C4-2B (cell line): ENCODE measurements around the gene RNF38.

Source experiments
- H3K27ac ChIP-seq: fragments of 450-650 bp; 2 replicates; pipeline ENCODE4 v1.5.1; 2017
- ZFX ChIP-seq: fragments of 450-650 bp; IDR thresholded peaks from 2 replicates; pipeline ENCODE4 v1.6.1; 2017
- TF ChIP-seq, protein P1 (sequence below): fragments of 450-650 bp; conservative IDR thresholded peaks from 2 replicates; pipeline ENCODE4 v1.5.1; 2017; ENCODE audit warnings: mild to moderate bottlenecking

Gene RNF38

DNA sequence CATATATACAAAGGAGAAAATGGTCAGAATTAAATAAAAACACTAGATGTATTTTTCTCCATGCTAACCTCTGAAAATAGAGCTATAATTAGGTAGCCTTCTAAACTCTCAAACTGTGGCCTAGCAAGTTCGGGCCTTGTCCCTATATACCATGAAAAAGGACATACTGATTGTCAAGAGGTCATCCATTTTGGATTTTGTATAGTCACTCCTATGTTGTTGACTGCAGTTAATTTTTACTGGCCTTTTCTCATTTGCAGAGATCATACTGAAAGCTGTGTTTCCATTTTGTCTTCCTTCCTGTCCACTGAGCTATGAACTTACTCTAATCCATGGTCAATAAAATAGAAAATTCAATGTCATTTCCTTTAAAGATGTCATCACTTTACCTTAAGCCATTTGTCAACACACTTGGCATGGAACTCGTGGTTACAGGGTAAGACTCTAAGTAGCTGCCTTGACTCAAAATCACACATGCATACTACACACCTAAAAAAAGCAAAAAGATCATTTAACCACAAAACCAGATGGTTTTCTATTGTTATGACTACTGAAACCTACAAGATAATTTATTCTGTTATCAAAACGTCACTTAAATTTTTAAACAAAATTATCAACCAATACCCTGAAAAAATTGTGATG is 58.0 kb downstream of the RNF38 start:
- H3K27ac ChIP-seq = no peak overlapping the region
- TF ChIP-seq, protein P1, sequence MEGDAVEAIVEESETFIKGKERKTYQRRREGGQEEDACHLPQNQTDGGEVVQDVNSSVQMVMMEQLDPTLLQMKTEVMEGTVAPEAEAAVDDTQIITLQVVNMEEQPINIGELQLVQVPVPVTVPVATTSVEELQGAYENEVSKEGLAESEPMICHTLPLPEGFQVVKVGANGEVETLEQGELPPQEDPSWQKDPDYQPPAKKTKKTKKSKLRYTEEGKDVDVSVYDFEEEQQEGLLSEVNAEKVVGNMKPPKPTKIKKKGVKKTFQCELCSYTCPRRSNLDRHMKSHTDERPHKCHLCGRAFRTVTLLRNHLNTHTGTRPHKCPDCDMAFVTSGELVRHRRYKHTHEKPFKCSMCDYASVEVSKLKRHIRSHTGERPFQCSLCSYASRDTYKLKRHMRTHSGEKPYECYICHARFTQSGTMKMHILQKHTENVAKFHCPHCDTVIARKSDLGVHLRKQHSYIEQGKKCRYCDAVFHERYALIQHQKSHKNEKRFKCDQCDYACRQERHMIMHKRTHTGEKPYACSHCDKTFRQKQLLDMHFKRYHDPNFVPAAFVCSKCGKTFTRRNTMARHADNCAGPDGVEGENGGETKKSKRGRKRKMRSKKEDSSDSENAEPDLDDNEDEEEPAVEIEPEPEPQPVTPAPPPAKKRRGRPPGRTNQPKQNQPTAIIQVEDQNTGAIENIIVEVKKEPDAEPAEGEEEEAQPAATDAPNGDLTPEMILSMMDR = no peak
- TF ChIP-seq ZFX = no peak

DNA sequence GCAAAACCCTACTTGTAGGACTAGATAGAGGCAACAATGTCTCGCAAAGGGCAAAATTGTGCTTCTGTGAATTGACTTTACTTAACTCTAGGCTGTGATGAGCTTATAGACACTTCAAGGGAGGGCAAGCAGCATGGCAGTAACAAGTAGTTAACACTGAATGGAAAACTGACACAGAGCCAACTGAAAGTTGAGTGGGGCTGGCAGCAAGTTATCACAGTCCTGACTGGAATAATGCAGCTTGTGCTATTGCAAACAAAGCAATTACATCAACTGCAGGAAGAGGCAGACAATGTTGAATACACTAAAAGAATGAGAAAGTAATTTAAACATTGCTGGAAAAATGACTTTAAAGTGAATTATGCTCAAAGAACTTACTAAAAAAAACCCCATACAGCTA is 62.2 kb downstream of the RNF38 start:
- H3K27ac ChIP-seq = no peak overlapping the region
- TF ChIP-seq, protein P1 = no peak
- TF ChIP-seq ZFX = no peak

DNA sequence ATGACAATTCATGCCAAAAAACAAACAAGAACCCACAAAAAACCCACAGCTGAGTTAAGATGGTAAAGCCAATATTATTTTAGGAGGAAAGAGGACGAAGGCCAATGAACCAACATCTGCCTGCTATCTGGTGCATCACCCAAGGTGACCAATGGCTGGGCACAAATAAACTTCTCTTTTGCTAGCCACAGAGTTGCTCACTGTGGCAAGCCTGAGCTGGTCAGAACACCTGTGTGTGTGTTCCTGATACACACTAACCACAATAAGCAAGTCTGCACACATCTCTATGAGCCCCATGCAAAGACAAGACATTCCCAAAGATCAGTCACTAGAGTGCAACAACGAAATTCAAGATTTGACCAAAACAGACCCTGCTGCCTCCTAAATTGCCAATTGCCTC is 63.1 kb downstream of the RNF38 start:
- TF ChIP-seq, protein P1 = no peak
- no peak for TF ChIP-seq ZFX
- no peak overlapping the region for H3K27ac ChIP-seq

DNA sequence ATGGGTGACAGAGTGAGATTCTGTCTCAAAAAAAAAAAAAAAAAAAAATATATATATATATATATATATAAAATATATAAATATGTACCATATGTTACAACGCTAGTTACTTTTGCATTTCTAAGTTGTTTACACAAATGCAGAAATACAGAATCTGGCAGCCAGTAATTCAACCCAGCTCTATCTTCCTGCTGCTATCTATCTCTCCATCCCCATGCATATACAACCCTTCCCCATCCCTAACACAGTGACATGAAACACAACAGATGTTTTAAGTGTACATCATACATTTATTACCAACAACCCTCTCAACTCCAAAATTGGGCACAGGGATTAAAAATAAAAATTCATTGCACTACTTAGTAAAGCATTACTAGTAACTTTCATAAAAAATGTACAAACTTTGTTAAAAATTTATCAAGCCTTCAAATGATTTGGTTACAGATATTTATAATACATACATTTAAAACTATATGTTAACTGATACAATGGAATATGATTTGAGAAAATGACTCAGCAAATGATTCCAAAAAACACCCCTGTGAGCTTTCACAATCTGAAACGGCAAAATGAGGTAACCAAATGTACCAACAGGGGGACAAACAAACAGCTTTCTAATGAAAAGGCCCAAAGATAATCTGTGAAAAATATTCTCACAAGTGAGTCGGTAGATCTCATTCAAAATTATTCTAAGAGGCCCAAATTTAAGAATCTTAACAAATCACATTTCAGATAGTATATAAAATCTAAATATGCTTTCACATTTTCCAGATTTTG is 63.8 kb downstream of the RNF38 start:
- TF ChIP-seq ZFX = no peak
- TF ChIP-seq, protein P1 = no peak
- H3K27ac ChIP-seq = no peak overlapping the region

DNA sequence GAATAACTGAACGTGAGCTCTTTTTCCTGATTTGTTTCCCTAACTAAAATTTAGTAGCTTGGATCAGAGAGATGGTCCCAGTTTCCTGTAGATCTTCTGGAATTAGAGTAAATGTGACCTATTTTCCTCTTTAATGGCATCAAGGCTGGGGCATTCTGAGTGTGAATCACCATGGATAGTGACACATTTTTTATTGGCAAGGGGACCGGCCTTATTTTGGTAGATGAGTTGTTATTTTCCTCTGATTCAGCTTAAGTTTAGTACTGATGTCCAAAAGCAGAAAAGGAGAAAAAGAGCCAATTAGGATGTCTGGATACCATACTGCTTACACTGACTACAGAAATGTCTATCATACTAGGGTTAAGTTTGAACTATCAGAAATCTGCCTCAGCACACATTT is 68.1 kb downstream of the RNF38 start:
- H3K27ac ChIP-seq = no peak overlapping the region
- TF ChIP-seq, protein P1 = no peak
- no peak for TF ChIP-seq ZFX

DNA sequence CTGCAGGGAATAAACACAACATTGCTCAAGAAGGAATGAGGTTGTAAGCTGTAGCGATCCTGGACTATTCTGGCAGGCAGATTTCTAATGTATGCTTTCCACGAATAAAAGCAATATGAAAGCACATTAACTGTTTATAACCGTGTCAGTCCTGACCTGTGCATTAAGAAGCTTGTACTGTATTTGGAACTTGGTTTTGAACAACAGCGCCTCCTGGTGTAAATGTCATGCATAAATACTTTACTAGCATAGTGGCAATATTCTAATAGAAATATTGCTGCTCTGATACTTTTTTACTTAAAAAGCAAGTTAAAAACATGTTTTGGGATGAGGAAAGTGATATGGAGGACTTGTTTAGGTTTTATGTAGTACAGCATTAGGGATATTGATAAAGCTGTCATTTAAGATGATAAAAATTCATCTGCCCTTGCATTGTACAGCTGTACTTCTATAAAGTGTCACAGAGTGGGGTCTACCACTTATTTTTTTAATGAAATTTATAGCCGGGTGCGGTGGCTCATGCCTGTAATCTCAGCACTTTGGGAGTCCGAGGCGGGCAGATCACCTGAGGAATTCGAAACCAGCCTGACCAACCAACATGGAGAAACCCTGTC is 71.2 kb downstream of the RNF38 start:
- no peak for TF ChIP-seq ZFX
- TF ChIP-seq, protein P1 = peak; percentile 92
- H3K27ac ChIP-seq = no peak overlapping the region

DNA sequence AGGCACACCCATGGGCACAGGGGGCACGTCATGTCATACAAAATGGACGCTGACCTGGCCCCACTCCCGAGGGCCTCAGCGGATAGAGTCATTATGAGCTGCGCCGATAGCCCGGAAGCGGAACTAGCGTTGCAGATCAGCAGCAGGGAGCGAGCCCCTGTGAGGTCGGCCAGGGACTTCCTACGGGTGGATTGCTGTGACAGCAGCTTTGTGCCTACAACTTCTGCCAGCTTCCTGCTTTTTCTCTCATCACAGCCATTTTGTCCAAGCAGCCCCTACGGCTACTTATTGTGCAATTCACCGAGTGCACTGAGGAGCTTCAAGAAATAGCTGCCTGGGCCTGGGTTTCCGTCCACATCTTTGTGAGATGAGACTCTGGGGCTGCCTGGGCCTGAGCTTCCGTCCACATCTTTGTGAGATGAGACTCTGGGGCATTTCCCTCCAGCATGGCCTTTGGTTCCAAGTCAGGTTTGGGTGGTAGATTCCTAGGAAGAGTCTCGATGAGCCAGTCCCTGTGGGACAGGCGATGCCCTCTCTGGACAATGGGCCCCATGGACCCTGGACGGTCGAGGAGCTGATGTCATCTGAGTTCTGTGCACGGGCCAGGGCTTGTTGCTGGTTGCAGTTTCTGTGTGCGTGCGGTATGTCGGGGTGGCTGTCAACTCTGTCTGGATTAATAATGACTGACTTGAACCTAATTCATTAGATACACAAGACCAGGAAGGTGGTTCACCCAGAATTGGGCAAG is 74.8 kb downstream of the RNF38 start:
- TF ChIP-seq, protein P1 = no peak
- no peak for TF ChIP-seq ZFX
- no peak overlapping the region for H3K27ac ChIP-seq
